Measurements from ENCODE around the gene ZNF562. TPM values are rescaled to one million over a fixed set of nuclear protein-coding genes. Genes with fewer than 3 reads are reported as not detected.

Gene ZNF562
- total RNA-seq, 1 experiment from 2014 or later = 42.3 TPM

DNA sequence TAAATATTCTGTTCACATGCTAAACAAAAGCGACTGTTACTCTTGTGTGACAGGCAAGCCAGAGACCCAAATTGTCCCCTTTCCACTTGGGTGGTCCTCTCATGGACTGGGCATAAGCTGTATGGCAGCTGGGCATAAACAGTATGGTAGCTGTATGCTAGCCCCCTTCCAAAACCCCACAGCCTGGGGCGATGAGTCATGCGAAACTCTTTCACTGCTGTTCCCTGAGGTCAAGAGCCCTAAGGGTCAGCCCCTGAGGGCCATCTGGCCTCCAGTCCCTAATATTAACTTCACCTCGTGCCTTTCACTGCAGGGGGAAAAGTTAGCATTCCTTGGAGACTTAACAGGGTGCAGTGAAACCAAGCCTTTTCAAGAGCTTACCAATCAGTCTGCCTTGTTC is 45.6 kb upstream of the ZNF562 start:
- no peak overlapping the region for H3K27ac ChIP-seq (ENCODE audit: low read depth, low read length, poor library complexity, severe bottlenecking)
- peaks cover 17% of the 10 kb centered on the region for H3K4me1 ChIP-seq (ENCODE audit: insufficient read depth, low read length, poor library complexity, severe bottlenecking)
- TF ChIP-seq, protein P1, sequence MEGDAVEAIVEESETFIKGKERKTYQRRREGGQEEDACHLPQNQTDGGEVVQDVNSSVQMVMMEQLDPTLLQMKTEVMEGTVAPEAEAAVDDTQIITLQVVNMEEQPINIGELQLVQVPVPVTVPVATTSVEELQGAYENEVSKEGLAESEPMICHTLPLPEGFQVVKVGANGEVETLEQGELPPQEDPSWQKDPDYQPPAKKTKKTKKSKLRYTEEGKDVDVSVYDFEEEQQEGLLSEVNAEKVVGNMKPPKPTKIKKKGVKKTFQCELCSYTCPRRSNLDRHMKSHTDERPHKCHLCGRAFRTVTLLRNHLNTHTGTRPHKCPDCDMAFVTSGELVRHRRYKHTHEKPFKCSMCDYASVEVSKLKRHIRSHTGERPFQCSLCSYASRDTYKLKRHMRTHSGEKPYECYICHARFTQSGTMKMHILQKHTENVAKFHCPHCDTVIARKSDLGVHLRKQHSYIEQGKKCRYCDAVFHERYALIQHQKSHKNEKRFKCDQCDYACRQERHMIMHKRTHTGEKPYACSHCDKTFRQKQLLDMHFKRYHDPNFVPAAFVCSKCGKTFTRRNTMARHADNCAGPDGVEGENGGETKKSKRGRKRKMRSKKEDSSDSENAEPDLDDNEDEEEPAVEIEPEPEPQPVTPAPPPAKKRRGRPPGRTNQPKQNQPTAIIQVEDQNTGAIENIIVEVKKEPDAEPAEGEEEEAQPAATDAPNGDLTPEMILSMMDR (conservative IDR thresholded peaks at IDR 0.05; ENCODE audit: low read depth, low read length) = no peak
- TF ChIP-seq EZH2 (IDR thresholded peaks at IDR 0.05; ENCODE audit: borderline replicate concordance, low read depth, low read length, poor library complexity, severe bottlenecking) = no peak
- no TSS peak for BruUV-seq (replicated peaks)
- intact Hi-C loops (cut with micrococcal nuclease; ENCODE audit: unreplicated experiment) = no loop called here
- no peaks in the 10 kb centered on the region for H3K36me3 ChIP-seq (ENCODE audit: insufficient read depth, low read length, poor library complexity, severe bottlenecking)
- ChIA-PET CTCF (no interaction called here), POLR2A (ENCODE audit: low non-redundant PET) (no interaction called here)
- H3K9me3 ChIP-seq (ENCODE audit: low read depth, low read length, poor library complexity, severe bottlenecking) = peaks cover 14% of the 10 kb centered on the region
- no peak for DNase-seq (ENCODE audit: low spot score)
- H3K27me3 ChIP-seq (replicated peaks; ENCODE audit: insufficient read depth, low read depth, low read length, poor library complexity) = no peaks in the 10 kb centered on the region
- H3K4me3 ChIP-seq (ENCODE audit: low read depth, low read length, poor library complexity, severe bottlenecking) = no peak overlapping the region

- no peak overlapping the region for H3K4me3 ChIP-seq (ENCODE audit: low read depth, low read length, poor library complexity, severe bottlenecking)
- intact Hi-C loops (cut with micrococcal nuclease; ENCODE audit: unreplicated experiment) = no loop called here
- ChIA-PET CTCF (no interaction called here), POLR2A (ENCODE audit: low non-redundant PET) (no interaction called here)
- no TSS peak for BruUV-seq (replicated peaks)
- DNase-seq (ENCODE audit: low spot score) = no peak
- H3K36me3 ChIP-seq (ENCODE audit: insufficient read depth, low read length, poor library complexity, severe bottlenecking) = no peaks in the 10 kb centered on the region
- H3K27ac ChIP-seq (ENCODE audit: low read depth, low read length, poor library complexity, severe bottlenecking) = no peak overlapping the region
- no peak for TF ChIP-seq EZH2 (IDR thresholded peaks at IDR 0.05; ENCODE audit: borderline replicate concordance, low read depth, low read length, poor library complexity, severe bottlenecking)
- TF ChIP-seq, protein P1 (conservative IDR thresholded peaks at IDR 0.05; ENCODE audit: low read depth, low read length) = no peak
- H3K4me1 ChIP-seq (ENCODE audit: insufficient read depth, low read length, poor library complexity, severe bottlenecking) = peaks cover 4% of the 10 kb centered on the region
- H3K27me3 ChIP-seq (replicated peaks; ENCODE audit: insufficient read depth, low read depth, low read length, poor library complexity) = no peaks in the 10 kb centered on the region
- peaks cover 17% of the 10 kb centered on the region for H3K9me3 ChIP-seq (ENCODE audit: low read depth, low read length, poor library complexity, severe bottlenecking)
Observed at GRCh38 chr19:9711815-9712214, 36.9 kb upstream of the ZNF562 start.

GRCh38 chr19:9709305-9709704 is 34.4 kb upstream of the ZNF562 start:
- H3K4me1 ChIP-seq (ENCODE audit: insufficient read depth, low read length, poor library complexity, severe bottlenecking) = peaks cover 4% of the 10 kb centered on the region
- peak; percentile 55 for DNase-seq (ENCODE audit: low spot score)
- peaks cover 17% of the 10 kb centered on the region for H3K9me3 ChIP-seq (ENCODE audit: low read depth, low read length, poor library complexity, severe bottlenecking)
- no TSS peak for BruUV-seq (replicated peaks)
- intact Hi-C loops (cut with micrococcal nuclease; ENCODE audit: unreplicated experiment) = no loop called here
- POLR2A ChIA-PET (ENCODE audit: low non-redundant PET) = interaction anchor here (0.6 kb wide), 1 partner anchor 15 kb away, joined by 4 read pairs; no protein-coding TSS in a partner anchor
- H3K27me3 ChIP-seq (replicated peaks; ENCODE audit: insufficient read depth, low read depth, low read length, poor library complexity) = no peaks in the 10 kb centered on the region
- TF ChIP-seq EZH2 (IDR thresholded peaks at IDR 0.05; ENCODE audit: borderline replicate concordance, low read depth, low read length, poor library complexity, severe bottlenecking) = no peak
- TF ChIP-seq, protein P1 (conservative IDR thresholded peaks at IDR 0.05; ENCODE audit: low read depth, low read length) = no peak
- CTCF ChIA-PET = no interaction called here
- H3K27ac ChIP-seq (ENCODE audit: low read depth, low read length, poor library complexity, severe bottlenecking) = no peak overlapping the region
- no peak overlapping the region for H3K4me3 ChIP-seq (ENCODE audit: low read depth, low read length, poor library complexity, severe bottlenecking)
- no peaks in the 10 kb centered on the region for H3K36me3 ChIP-seq (ENCODE audit: insufficient read depth, low read length, poor library complexity, severe bottlenecking)

Measured in A673 (cell line).